GM11168 (cell line): ENCODE data around the gene TMEM51.

ENCODE experiments used
- in situ Hi-C: fragments of 300-500 bp; cut with MboI; formaldehyde crosslinking; loops from one replicate; pipeline ENCODE4 v1.12.0; 2022; ENCODE audit warnings: low sequenced_read_pairs; ENCODE audit not compliant: unreplicated experiment

TMEM51 gene

GRCh38 chr1:15188678-15189077 is 35.1 kb downstream of the TMEM51 start:
- in situ Hi-C loops = no loop called here

- in situ Hi-C loops = no loop called here
These were observed 36.3 kb downstream of the TMEM51 start for GRCh38 chr1:15189692-15190370.

- in situ Hi-C loops = no loop called here
These were observed 37.7 kb downstream of the TMEM51 start for GRCh38 chr1:15191267-15191666.

GRCh38 chr1:15191770-15192169 is 38.2 kb downstream of the TMEM51 start:
- in situ Hi-C loops = no loop called here

GRCh38 chr1:15192916-15193550 is 39.5 kb downstream of the TMEM51 start:
- in situ Hi-C loops = no loop called here

- in situ Hi-C loops = no loop called here
These were observed 42.0 kb downstream of the TMEM51 start for GRCh38 chr1:15195420-15196052.

GRCh38 chr1:15196069-15196468 is 42.5 kb downstream of the TMEM51 start:
- in situ Hi-C loops = no loop called here

GRCh38 chr1:15196807-15197530 is 43.4 kb downstream of the TMEM51 start:
- in situ Hi-C loops = no loop called here

- in situ Hi-C loops = no loop called here
These were observed 44.3 kb downstream of the TMEM51 start for GRCh38 chr1:15197591-15198447.

- in situ Hi-C loops = no loop called here
These were observed 45.1 kb downstream of the TMEM51 start for GRCh38 chr1:15198684-15199083.

GRCh38 chr1:15201221-15201620 is 47.7 kb downstream of the TMEM51 start:
- in situ Hi-C loops = no loop called here

- in situ Hi-C loops = no loop called here
These were observed 48.5 kb downstream of the TMEM51 start for GRCh38 chr1:15201849-15202551.

GRCh38 chr1:15204931-15205330 is 51.4 kb downstream of the TMEM51 start:
- in situ Hi-C loops = no loop called here

- in situ Hi-C loops = no loop called here
These were observed 52.2 kb downstream of the TMEM51 start for GRCh38 chr1:15205586-15206346.

GRCh38 chr1:15206418-15207030 is 53.0 kb downstream of the TMEM51 start:
- in situ Hi-C loops = no loop called here

GRCh38 chr1:15207031-15207828 is 53.7 kb downstream of the TMEM51 start:
- in situ Hi-C loops = no loop called here

GRCh38 chr1:15207829-15208429 is 54.4 kb downstream of the TMEM51 start:
- in situ Hi-C loops = no loop called here
